ENCODE measurements around the gene ZNF236.

Gene ZNF236

GRCh38 chr18:76866666-76867065 lies 44.3 kb downstream of the ZNF236 start:
- DNase-seq, result no peak

- no peak for DNase-seq
These were observed 51.0 kb downstream of the ZNF236 start for GRCh38 chr18:76873311-76873710.

- no peak for DNase-seq
These were observed 51.4 kb downstream of the ZNF236 start for GRCh38 chr18:76873713-76874112.

GRCh38 chr18:76874642-76875389 lies 52.5 kb downstream of the ZNF236 start:
- DNase-seq, result no peak

GRCh38 chr18:76875390-76876325 lies 53.3 kb downstream of the ZNF236 start:
- DNase-seq, result no peak

- DNase-seq, result no peak
These were observed 56.1 kb downstream of the ZNF236 start for GRCh38 chr18:76878426-76878825.

- no peak for DNase-seq
These were observed 57.7 kb downstream of the ZNF236 start for GRCh38 chr18:76880026-76880425.

GRCh38 chr18:76881744-76882143 lies 59.4 kb downstream of the ZNF236 start:
- DNase-seq, result no peak

- DNase-seq, result no peak
These were observed 59.8 kb downstream of the ZNF236 start for GRCh38 chr18:76882146-76882545.

GRCh38 chr18:76885001-76885400 lies 62.6 kb downstream of the ZNF236 start:
- no peak for DNase-seq

- DNase-seq, result no peak
These were observed 63.8 kb downstream of the ZNF236 start for GRCh38 chr18:76886112-76886511.

GRCh38 chr18:76889091-76889699 lies 66.8 kb downstream of the ZNF236 start:
- no peak for DNase-seq

GRCh38 chr18:76892832-76893231 lies 70.5 kb downstream of the ZNF236 start:
- DNase-seq, result no peak

- no peak for DNase-seq
These were observed 72.4 kb downstream of the ZNF236 start for GRCh38 chr18:76894566-76895346.

GRCh38 chr18:76895498-76895897 lies 73.1 kb downstream of the ZNF236 start:
- DNase-seq, result no peak

GRCh38 chr18:76896677-76897076 lies 74.3 kb downstream of the ZNF236 start:
- DNase-seq, result no peak

- no peak for DNase-seq
These were observed 74.9 kb downstream of the ZNF236 start for GRCh38 chr18:76897257-76897656.

- DNase-seq, result no peak
These were observed 81.0 kb downstream of the ZNF236 start for GRCh38 chr18:76903386-76903785.

- DNase-seq, result no peak
These were observed 83.5 kb downstream of the ZNF236 start for GRCh38 chr18:76905821-76906220.

GRCh38 chr18:76908277-76908676 lies 85.9 kb downstream of the ZNF236 start:
- no peak for DNase-seq

- DNase-seq, result no peak
These were observed 87.1 kb downstream of the ZNF236 start for GRCh38 chr18:76909439-76909838.

- DNase-seq, result no peak
These were observed 89.1 kb downstream of the ZNF236 start for GRCh38 chr18:76911440-76911839.

- no peak for DNase-seq
These were observed 91.2 kb downstream of the ZNF236 start for GRCh38 chr18:76913583-76913982.
